ENCODE results near the gene C3orf20. TPM values are rescaled to one million over a fixed set of nuclear protein-coding genes. Genes with fewer than 3 reads are reported as not detected.

Gene C3orf20
- total RNA-seq, 1 donor from 2014 or later, result 0.13 TPM

GRCh38 chr3:14803981-14804834 is 129.3 kb downstream of the C3orf20 start:
- Mint-ChIP-seq H3K9me3 (ENCODE audit: unreplicated experiment) (no peaks in the 10 kb centered on the region), H3K27ac (ENCODE audit: unreplicated experiment) (peak overlapping the region; percentile 100), H3K4me3 (ENCODE audit: unreplicated experiment) (peak overlapping the region; percentile 77), H3K36me3 (ENCODE audit: low read depth, unreplicated experiment) (peaks cover 13% of the 10 kb centered on the region), H3K4me1 (ENCODE audit: unreplicated experiment) (peaks cover 63% of the 10 kb centered on the region), H3K27me3 (ENCODE audit: unreplicated experiment) (peaks cover 20% of the 10 kb centered on the region)
- TF ChIP-seq CTCF (IDR thresholded peaks at IDR 0.05; ENCODE audit: unreplicated experiment), result no peak
- peak; percentile 80 for DNase-seq (ENCODE audit: low spot score)

DNA sequence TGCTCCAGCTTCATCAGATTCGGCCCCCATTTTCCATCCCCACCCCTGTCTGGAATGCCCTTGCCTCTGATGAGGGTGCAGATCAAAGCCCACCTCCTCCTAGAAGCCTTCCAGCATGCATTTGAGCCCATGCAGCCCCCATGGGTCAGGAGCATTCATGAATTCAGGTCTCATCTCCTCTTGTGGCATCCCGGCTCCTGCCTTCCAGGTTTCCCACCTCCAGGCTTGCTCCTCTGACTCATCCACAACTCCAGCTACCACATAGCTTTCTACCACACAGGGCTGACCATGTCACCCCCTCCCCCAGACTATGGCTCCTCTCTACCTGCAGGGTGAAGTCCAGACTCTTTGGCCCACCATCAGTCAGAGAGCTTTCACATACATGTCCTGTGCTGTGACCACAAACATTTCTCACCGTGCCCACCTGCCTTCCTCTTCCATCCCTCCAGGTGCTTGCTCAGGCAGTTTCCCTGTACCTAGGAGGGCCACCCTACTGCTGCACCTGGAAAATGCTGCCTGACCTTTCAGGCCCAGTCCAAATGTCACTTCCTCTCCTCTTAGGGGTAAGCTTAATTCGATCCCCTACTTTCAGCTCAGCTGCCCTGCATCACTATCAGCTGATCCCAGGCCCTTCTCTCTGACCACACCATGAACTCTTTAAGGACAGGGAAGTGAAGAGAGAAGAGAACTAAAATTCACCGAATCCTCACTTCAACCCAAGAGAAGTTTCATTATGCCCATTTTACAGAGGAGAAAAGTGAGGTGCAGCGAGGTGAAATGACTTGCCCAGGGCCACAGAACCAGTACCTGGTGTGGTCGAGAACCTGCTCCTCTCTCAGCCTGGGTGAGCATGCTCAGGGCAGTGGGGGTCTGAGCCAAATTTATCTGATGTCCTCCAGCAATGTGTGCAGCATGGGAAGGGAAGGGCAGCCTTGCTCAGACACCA is 130.2 kb downstream of the C3orf20 start:
- DNase-seq (ENCODE audit: low spot score), result no peak
- no peak for TF ChIP-seq CTCF (IDR thresholded peaks at IDR 0.05; ENCODE audit: unreplicated experiment)
- Mint-ChIP-seq H3K27me3 (ENCODE audit: unreplicated experiment) (peaks cover 23% of the 10 kb centered on the region), H3K36me3 (ENCODE audit: low read depth, unreplicated experiment) (peaks cover 6% of the 10 kb centered on the region), H3K4me1 (ENCODE audit: unreplicated experiment) (peaks cover 67% of the 10 kb centered on the region), H3K9me3 (ENCODE audit: unreplicated experiment) (no peaks in the 10 kb centered on the region), H3K27ac (ENCODE audit: unreplicated experiment) (peak overlapping the region; percentile 100), H3K4me3 (ENCODE audit: unreplicated experiment) (peak overlapping the region; percentile 76)

DNA sequence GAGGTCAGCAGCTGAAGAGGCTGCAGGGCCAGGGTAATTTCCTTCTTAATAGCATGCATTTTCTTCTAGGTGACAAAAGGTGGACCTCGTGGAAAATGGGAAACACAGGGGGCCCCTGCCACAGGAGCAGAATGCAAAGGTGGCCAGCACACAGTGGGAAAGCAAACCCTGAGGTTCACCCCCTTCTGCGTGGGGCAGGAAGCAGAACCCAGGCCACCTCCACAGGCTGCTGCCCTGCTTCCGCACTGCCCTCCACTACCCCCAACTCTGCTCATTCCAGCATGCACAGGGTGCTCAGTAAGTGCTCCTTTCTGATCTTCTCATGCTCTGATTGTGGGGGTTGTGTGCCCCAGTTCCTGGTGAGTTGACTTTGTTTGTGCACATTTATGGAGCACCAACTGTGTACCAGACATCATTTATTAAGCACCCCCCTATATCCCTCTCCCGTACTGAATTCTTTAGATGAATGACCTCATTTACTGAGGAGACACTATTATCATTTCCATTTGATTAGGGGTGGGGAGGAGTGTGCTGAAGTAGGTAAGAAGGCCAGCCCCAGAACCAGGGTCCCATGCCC is 131.1 kb downstream of the C3orf20 start:
- peaks cover 70% of the 10 kb centered on the region for H3K4me1 Mint-ChIP-seq (ENCODE audit: unreplicated experiment)
- DNase-seq (ENCODE audit: low spot score), result no peak
- TF ChIP-seq CTCF (IDR thresholded peaks at IDR 0.05; ENCODE audit: unreplicated experiment), result no peak

DNA sequence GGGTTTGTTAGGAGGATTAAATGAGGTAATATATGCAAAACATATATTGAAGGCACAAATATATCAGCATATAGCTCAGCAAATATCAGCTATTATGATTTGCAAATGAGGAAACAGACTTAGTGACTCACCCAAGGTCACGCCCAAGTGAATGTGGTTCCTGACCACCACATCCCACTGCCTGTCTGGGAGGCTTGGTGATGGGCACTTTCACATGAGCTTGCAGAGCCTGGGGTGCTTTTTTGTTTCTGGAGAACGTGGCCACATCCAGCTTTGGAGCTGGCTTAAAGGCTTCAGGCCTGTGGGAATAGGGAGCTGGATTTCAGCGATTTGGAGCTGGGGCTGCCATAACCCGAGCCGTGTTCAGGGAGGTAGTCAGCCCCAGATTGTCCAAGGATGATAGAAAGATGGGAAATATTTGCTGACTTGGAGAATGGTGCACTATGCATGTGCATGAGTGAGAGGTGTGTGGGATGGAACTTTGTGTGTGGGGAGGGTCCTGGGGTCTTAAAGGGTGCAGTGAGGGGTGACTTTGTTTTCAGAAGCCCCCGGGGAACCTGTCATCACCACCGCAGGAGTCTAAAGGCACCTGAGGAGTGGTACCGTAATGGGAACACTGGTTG is 131.8 kb downstream of the C3orf20 start:
- H3K36me3 Mint-ChIP-seq (ENCODE audit: low read depth, unreplicated experiment), result peaks cover 10% of the 10 kb centered on the region
- peak overlapping the region; percentile 19 for H3K4me3 Mint-ChIP-seq (ENCODE audit: unreplicated experiment)
- H3K4me1 Mint-ChIP-seq (ENCODE audit: unreplicated experiment), result peaks cover 74% of the 10 kb centered on the region
- H3K27me3 Mint-ChIP-seq (ENCODE audit: unreplicated experiment), result peaks cover 31% of the 10 kb centered on the region
- no peaks in the 10 kb centered on the region for H3K9me3 Mint-ChIP-seq (ENCODE audit: unreplicated experiment)
- no peak for DNase-seq (ENCODE audit: low spot score)
- no peak for TF ChIP-seq CTCF (IDR thresholded peaks at IDR 0.05; ENCODE audit: unreplicated experiment)
- H3K27ac Mint-ChIP-seq (ENCODE audit: unreplicated experiment), result peak overlapping the region; percentile 61

More for the DNA sequence above, 131.1 kb downstream of the C3orf20 start:
- no peak overlapping the region for H3K4me3 Mint-ChIP-seq (ENCODE audit: unreplicated experiment)
- peaks cover 25% of the 10 kb centered on the region for H3K27me3 Mint-ChIP-seq (ENCODE audit: unreplicated experiment)
- H3K27ac Mint-ChIP-seq (ENCODE audit: unreplicated experiment), result peak overlapping the region; percentile 81
- no peaks in the 10 kb centered on the region for H3K9me3 Mint-ChIP-seq (ENCODE audit: unreplicated experiment)
- H3K36me3 Mint-ChIP-seq (ENCODE audit: low read depth, unreplicated experiment), result peaks cover 6% of the 10 kb centered on the region
